MM.1S (cell line): ENCODE results near the gene BANF1.
A peak's percentile ranks its signal among the peaks of the same experiment; 100 is the strongest.
"Not testable (repeated sequence)": the region's sequence is repeated elsewhere in the genome, so short reads cannot be mapped to it uniquely, and the experiment has no call there.

ENCODE experiments used
- DNase-seq: peaks from one replicate; pipeline ENCODE4 v3.0.0-alpha.2; 2015
- H2AFZ ChIP-seq: fragments of 300-600 bp; sonication (generic); 2 replicates; pipeline ENCODE4 v1.6.0; 2016; ENCODE audit warnings: antibody characterized with exemption, low read length
- H3F3A ChIP-seq: fragments of 300-600 bp; sonication (generic); 2 replicates; pipeline ENCODE4 v1.6.1; 2016; ENCODE audit warnings: mild to moderate bottlenecking, antibody characterized with exemption, low read length, moderate library complexity, mixed read lengths; ENCODE audit not compliant: insufficient read depth
- H3K27ac ChIP-seq: fragments of 300-600 bp; sonication (generic); 2 replicates; pipeline ENCODE4 v1.5.1; 2016; ENCODE audit warnings: mild to moderate bottlenecking, low read length
- H3K27me3 ChIP-seq: fragments of 300-600 bp; sonication (generic); replicated peaks from 2 replicates; pipeline ENCODE4 v1.6.0; 2016; ENCODE audit warnings: low read length; ENCODE audit not compliant: insufficient read depth
- H3K36me3 ChIP-seq: fragments of 300-600 bp; sonication (generic); replicated peaks from 2 replicates; pipeline ENCODE4 v1.6.1; 2016; ENCODE audit warnings: mild to moderate bottlenecking, low read length, mixed read lengths; ENCODE audit not compliant: insufficient read depth
- H3K4me1 ChIP-seq: fragments of 300-600 bp; sonication (generic); 2 replicates; pipeline ENCODE4 v1.6.1; 2016; ENCODE audit warnings: low read length, mixed read lengths
- H3K4me2 ChIP-seq: fragments of 300-600 bp; sonication (generic); 2 replicates; pipeline ENCODE4 v1.6.0; 2016; ENCODE audit warnings: low read depth, low read length
- H3K4me3 ChIP-seq: fragments of 300-600 bp; sonication (generic); 2 replicates; pipeline ENCODE4 v1.5.1; 2016; ENCODE audit warnings: low read length, mixed read lengths
- H3K79me2 ChIP-seq: fragments of 300-600 bp; sonication (generic); 2 replicates; pipeline ENCODE4 v1.6.1; 2016; ENCODE audit warnings: mixed run types, low read length, mixed read lengths
- H3K9ac ChIP-seq: fragments of 300-600 bp; sonication (generic); 2 replicates; pipeline ENCODE4 v1.6.1; 2016; ENCODE audit warnings: low read length, mixed read lengths
- H3K9me2 ChIP-seq: fragments of 300-600 bp; sonication (generic); replicated peaks from 2 replicates; pipeline ENCODE4 v1.6.1; 2016; ENCODE audit warnings: mild to moderate bottlenecking, low read length, mixed read lengths; ENCODE audit not compliant: insufficient read depth
- H3K9me3 ChIP-seq: fragments of 300-600 bp; sonication (generic); replicated peaks from 2 replicates; pipeline ENCODE4 v1.6.1; 2016; ENCODE audit warnings: mild to moderate bottlenecking, low read length, mixed read lengths; ENCODE audit not compliant: insufficient read depth
- H4K20me1 ChIP-seq: fragments of 300-600 bp; sonication (generic); 2 replicates; pipeline ENCODE4 v1.6.1; 2016; ENCODE audit warnings: mild to moderate bottlenecking, low read length, moderate library complexity, mixed read lengths; ENCODE audit not compliant: insufficient read depth
- CTCF ChIP-seq: fragments of 300-600 bp; sonication (generic); IDR thresholded peaks from 2 replicates; pipeline ENCODE4 v1.5.1; 2016; ENCODE audit warnings: antibody characterized with exemption, low read length, mixed read lengths
- EZH2 ChIP-seq: fragments of 300-600 bp; sonication (generic); optimal IDR thresholded peaks from 2 replicates; pipeline ENCODE3; 2017; ENCODE audit warnings: low read depth, mild to moderate bottlenecking, antibody characterized with exemption, low read length, mixed read lengths
- EZH2phosphoT487 ChIP-seq: fragments of 300-600 bp; sonication (generic); IDR thresholded peaks from 2 replicates; pipeline ENCODE4 v1.6.1; 2018; ENCODE audit warnings: antibody characterized with exemption, low read length

BANF1 gene

GRCh38 chr11:66020212-66020611 lies 17.9 kb downstream of the BANF1 start:
- H3K36me3 ChIP-seq, result no peaks in the 10 kb centered on the region
- no peak overlapping the region for H3K4me3 ChIP-seq
- no peaks in the 10 kb centered on the region for H3K4me1 ChIP-seq
- no peak overlapping the region for H2AFZ ChIP-seq
- no peak for TF ChIP-seq CTCF
- H3F3A ChIP-seq, result no peaks in the 10 kb centered on the region
- no peak overlapping the region for H3K27ac ChIP-seq
- no peaks in the 10 kb centered on the region for H3K9me3 ChIP-seq
- no peak for DNase-seq
- no peaks in the 10 kb centered on the region for H3K79me2 ChIP-seq
- H3K4me2 ChIP-seq, result no peak overlapping the region
- no peaks in the 10 kb centered on the region for H4K20me1 ChIP-seq
- 0 out of 2 replicates have a peak, but pooled peaks cover 4% of the 10 kb centered on the region for H3K27me3 ChIP-seq
- H3K9me2 ChIP-seq, result no peaks in the 10 kb centered on the region
- no peak overlapping the region for H3K9ac ChIP-seq

- Histone ChIP-seq H3K9me3 (no peaks in the 10 kb centered on the region), H3K9me2 (no peaks in the 10 kb centered on the region), H3K9ac (no peak overlapping the region), H3K4me3 (no peak overlapping the region), H3F3A (no peaks in the 10 kb centered on the region), H3K79me2 (no peaks in the 10 kb centered on the region), H2AFZ (no peak overlapping the region), H3K36me3 (no peaks in the 10 kb centered on the region), H3K27ac (no peak overlapping the region), H4K20me1 (no peaks in the 10 kb centered on the region), H3K4me2 (no peak overlapping the region), H3K27me3 (0 out of 2 replicates have a peak, but pooled peaks cover 4% of the 10 kb centered on the region), H3K4me1 (no peaks in the 10 kb centered on the region)
- DNase-seq, result no peak
- TF ChIP-seq EZH2phosphoT487, result no peak
These were observed 18.5 kb downstream of the BANF1 start for GRCh38 chr11:66020618-66021357.

- Histone ChIP-seq H2AFZ (peak overlapping the region; percentile 79), H3K27me3 (0 out of 2 replicates have a peak, but pooled peaks cover 4% of the 10 kb centered on the region), H3K9ac (peak overlapping the region; percentile 41; the same call in 1 of the 2 replicates), H3K4me2 (peak overlapping the region; percentile 91), H3K27ac (no peak overlapping the region), H4K20me1 (no peaks in the 10 kb centered on the region), H3K9me3 (no peaks in the 10 kb centered on the region), H3F3A (peaks cover 3% of the 10 kb centered on the region; the same call in 1 of the 2 replicates), H3K79me2 (no peaks in the 10 kb centered on the region), H3K9me2 (no peaks in the 10 kb centered on the region), H3K4me1 (peaks cover 7% of the 10 kb centered on the region), H3K4me3 (peak overlapping the region; percentile 42; the same call in 1 of the 2 replicates), H3K36me3 (no peaks in the 10 kb centered on the region)
- DNase-seq, result peak; percentile 68
- TF ChIP-seq EZH2, result no peak
- peak; percentile 96 for TF ChIP-seq CTCF
These were observed 20.3 kb downstream of the BANF1 start for GRCh38 chr11:66022401-66023185.

- not testable (repeated sequence) for H3K27ac ChIP-seq, H3K9me3 ChIP-seq, H3K27me3 ChIP-seq, H3K4me3 ChIP-seq, H3K9ac ChIP-seq, H3K79me2 ChIP-seq, DNase-seq, H2AFZ ChIP-seq, H3K9me2 ChIP-seq, H4K20me1 ChIP-seq, H3K4me2 ChIP-seq, H3F3A ChIP-seq, H3K36me3 ChIP-seq
- peaks cover 12% of the 10 kb centered on the region for H3K4me1 ChIP-seq
These were observed 20.8 kb downstream of the BANF1 start for GRCh38 chr11:66023186-66023440.
